Measurements from ENCODE around the gene PKD1. TPM values are rescaled to one million over a fixed set of nuclear protein-coding genes. Genes with fewer than 3 reads are reported as not detected.
A peak's percentile ranks its signal among the peaks of the same experiment; 100 is the strongest.

PKD1 gene
- polyA plus RNA-seq, 6 donors from 2014 or later: 2.8 to 10.4 (median 4.0) TPM

DNA sequence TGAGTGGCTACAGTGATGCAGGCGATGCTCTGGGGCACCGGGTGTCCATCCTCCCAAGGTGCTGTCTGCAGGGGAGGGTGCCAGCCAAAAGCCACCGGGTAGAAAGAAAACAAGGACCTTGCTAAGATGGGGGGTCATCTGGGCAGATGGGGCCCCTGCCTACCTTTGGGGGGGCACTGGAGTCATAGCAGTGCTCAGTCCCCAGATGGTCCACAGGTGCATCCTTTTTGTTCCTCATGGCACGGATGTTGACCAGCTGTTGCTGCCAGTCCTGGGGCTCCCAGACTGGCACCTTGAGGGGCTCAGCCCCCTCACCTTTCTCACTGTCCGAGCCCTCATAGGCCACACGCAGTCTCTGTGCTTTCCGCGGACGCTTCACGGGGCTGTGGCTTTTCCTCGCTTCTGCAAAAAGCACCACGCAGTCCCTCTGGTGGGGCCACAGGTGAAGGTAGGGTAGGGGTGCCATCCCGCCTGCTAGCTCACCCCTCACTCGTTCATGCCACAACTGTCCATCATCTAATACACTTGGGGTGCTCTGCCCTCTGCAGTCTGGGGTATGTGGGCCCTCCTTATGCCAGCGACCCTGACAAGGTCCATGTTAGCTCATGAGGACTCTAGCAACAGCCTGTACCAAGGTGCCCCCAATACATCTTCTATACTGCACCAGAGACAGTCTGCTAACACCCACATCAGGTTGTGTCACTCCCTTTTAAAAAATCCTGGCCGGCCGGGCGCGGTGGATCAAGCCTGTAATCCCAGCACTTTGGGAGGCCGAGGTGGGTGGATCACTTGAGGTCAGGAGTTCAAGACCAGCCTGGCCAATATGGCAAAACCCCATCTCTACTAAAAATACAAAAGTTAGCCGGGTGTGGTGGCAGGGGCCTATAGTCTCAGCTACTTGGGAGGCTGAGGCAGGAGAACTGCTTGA is 89.5 kb downstream of the PKD1 start:
- Mint-ChIP-seq H3K4me3 (peak overlapping the region; percentile 78 to 97 (median 92)), H3K9me3 (no peaks in the 10 kb centered on the region), H3K27me3 (no peaks in the 10 kb centered on the region), H3K27ac (peak overlapping the region in 1 of 6 donors; percentile 55), H3K36me3 (no peaks in the 10 kb centered on the region), H3K4me1 (peaks cover 23 to 25% (median 24%) of the 10 kb centered on the region in 3 donors)
- no peak for DNase-seq
- ATAC-seq (ENCODE audit: low read depth in 2 of 2): no peak

GRCh38 chr16:2044541-2044940 is 91.2 kb downstream of the PKD1 start:
- H3K9me3 Mint-ChIP-seq: no peaks in the 10 kb centered on the region
- no peak for ATAC-seq (ENCODE audit: low read depth in 2 of 2)
- peak overlapping the region in 1 of 6 donors; percentile 47 for H3K27ac Mint-ChIP-seq
- no peak overlapping the region for H3K4me3 Mint-ChIP-seq
- H3K36me3 Mint-ChIP-seq: no peaks in the 10 kb centered on the region
- no peak for DNase-seq
- peaks cover 23 to 25% (median 24%) of the 10 kb centered on the region in 3 donors for H3K4me1 Mint-ChIP-seq
- H3K27me3 Mint-ChIP-seq: no peaks in the 10 kb centered on the region

DNA sequence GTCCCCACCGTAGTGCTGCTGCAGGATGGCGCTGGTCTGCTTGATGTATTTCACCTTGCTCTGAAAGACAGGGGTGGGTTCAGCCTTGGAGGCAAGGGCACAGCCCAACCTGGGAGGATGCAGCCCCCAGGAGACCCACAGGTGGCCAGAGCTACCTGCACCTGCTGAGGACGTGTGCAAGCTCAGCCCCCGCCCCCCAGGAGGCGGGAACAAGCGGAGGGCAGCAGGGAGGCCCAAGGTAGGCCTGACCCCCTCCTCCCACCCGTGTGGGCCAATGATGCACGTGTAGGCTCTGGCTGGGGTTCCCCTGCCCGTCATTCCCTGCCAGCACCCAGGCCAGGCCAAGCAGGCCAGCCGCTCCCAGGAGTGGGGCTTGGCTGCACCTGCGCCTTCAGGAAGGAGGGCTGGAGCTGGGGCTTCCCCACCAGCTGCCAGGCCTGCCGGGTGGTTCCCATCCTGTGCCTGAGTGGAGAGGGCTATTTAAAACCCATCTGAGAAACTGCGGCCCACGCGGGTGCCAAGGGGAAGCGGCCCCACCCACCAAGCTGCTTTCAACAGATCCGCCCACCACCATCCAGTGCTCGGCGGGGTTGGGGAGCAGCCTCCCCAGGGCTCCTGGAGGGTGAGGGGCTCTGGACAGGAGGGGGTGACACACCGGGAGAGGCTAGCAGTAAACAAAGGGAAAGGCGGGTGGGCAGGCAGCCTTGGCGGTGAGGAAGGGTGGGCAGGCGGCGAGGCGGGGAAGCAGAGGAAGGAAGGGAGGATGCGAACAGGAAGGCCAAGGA is 91.8 kb downstream of the PKD1 start:
- DNase-seq (no peak), ATAC-seq (ENCODE audit: low read depth in 2 of 2) (no peak)
- no peaks in the 10 kb centered on the region for H3K27me3 Mint-ChIP-seq
- no peak overlapping the region for H3K27ac Mint-ChIP-seq
- no peaks in the 10 kb centered on the region for H3K9me3 Mint-ChIP-seq
- no peak overlapping the region for H3K4me3 Mint-ChIP-seq
- H3K36me3 Mint-ChIP-seq: no peaks in the 10 kb centered on the region
- H3K4me1 Mint-ChIP-seq: peaks cover 19 to 22% (median 20%) of the 10 kb centered on the region in 3 donors

- H3K36me3 Mint-ChIP-seq: no peaks in the 10 kb centered on the region
- H3K27me3 Mint-ChIP-seq: no peaks in the 10 kb centered on the region
- ATAC-seq (ENCODE audit: low read depth in 2 of 2) (no peak), DNase-seq (no peak)
- H3K4me1 Mint-ChIP-seq: peaks cover 11 to 15% (median 13%) of the 10 kb centered on the region in 3 donors
- H3K4me3 Mint-ChIP-seq: no peak overlapping the region
- H3K9me3 Mint-ChIP-seq: no peaks in the 10 kb centered on the region
- no peak overlapping the region for H3K27ac Mint-ChIP-seq
Measured at GRCh38 chr16:2042986-2043666, 92.6 kb downstream of the PKD1 start.

GRCh38 chr16:2042171-2042985 is 93.3 kb downstream of the PKD1 start:
- no peaks in the 10 kb centered on the region for H3K9me3 Mint-ChIP-seq
- DNase-seq (no peak), ATAC-seq (ENCODE audit: low read depth in 2 of 2) (no peak)
- H3K4me1 Mint-ChIP-seq: peaks cover 10 to 15% (median 13%) of the 10 kb centered on the region in 3 donors
- no peak overlapping the region for H3K4me3 Mint-ChIP-seq
- no peak overlapping the region for H3K27ac Mint-ChIP-seq
- no peaks in the 10 kb centered on the region for H3K36me3 Mint-ChIP-seq
- no peaks in the 10 kb centered on the region for H3K27me3 Mint-ChIP-seq

- no peak for DNase-seq
- Mint-ChIP-seq H3K27me3 (no peaks in the 10 kb centered on the region), H3K36me3 (no peaks in the 10 kb centered on the region), H3K4me1 (peaks cover 0 to 6% (median 0%) of the 10 kb centered on the region in 3 donors), H3K27ac (no peak overlapping the region), H3K9me3 (no peaks in the 10 kb centered on the region), H3K4me3 (no peak overlapping the region)
- ATAC-seq (ENCODE audit: low read depth in 2 of 2): no peak
Measured at GRCh38 chr16:2040787-2041522, 94.7 kb downstream of the PKD1 start.

GRCh38 chr16:2040041-2040786 is 95.5 kb downstream of the PKD1 start:
- no peak for ATAC-seq (ENCODE audit: low read depth in 2 of 2)

DNA sequence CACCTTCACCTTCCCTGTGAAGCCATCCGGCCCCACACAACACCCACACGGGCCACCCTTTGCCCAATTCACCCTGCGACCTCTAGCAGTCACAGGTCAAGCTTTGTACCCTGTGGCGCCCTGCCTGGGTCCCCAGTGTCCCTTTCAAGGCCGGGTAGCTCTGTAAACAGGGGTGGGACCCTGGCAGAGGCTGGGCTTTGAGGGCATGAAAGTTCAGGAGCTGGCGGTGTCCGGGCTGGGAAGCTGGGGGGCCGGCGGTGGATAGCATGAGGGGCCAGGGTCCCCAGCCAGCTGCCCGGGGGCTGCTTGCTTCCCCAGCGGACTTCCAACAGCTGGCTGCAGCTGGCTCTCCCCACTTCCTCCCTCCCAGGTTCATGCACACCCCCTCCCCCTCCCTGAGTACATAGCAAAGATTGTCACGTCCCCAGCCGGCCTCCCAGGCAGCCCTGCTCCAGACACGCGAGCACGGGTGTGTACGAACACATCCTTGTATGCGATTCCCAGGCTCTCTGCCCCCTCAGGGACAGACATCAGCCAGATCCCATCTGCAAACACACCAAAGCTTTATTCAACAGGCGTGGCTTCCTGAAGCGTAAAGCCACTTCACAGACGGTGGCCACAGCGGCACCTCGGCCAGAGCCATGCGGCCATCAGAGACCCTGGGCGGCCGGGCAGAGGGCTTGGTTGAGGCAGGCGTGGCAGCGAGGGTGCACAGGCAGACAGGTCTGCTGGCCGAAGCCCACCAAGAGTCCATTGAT is 96.2 kb downstream of the PKD1 start:
- H3K4me1 Mint-ChIP-seq: peaks cover 0 to 6% (median 0%) of the 10 kb centered on the region in 3 donors
- ATAC-seq (ENCODE audit: low read depth in 2 of 2): no peak
- H3K27ac Mint-ChIP-seq: no peak overlapping the region

More at GRCh38 chr16:2040041-2040786, 95.5 kb downstream of the PKD1 start:
- H3K9me3 Mint-ChIP-seq: no peaks in the 10 kb centered on the region
- H3K4me1 Mint-ChIP-seq: peaks cover 0 to 6% (median 0%) of the 10 kb centered on the region in 3 donors
- no peaks in the 10 kb centered on the region for H3K27me3 Mint-ChIP-seq
- no peak for DNase-seq
- no peak overlapping the region for H3K27ac Mint-ChIP-seq
- H3K4me3 Mint-ChIP-seq: no peak overlapping the region
- H3K36me3 Mint-ChIP-seq: no peaks in the 10 kb centered on the region

More for the DNA sequence above, 96.2 kb downstream of the PKD1 start:
- Mint-ChIP-seq H3K4me3 (no peak overlapping the region), H3K27me3 (peaks cover 0 to 5% (median 0%) of the 10 kb centered on the region in 3 donors), H3K9me3 (no peaks in the 10 kb centered on the region), H3K36me3 (no peaks in the 10 kb centered on the region)
- DNase-seq: no peak

Other genes with a start within 250 kb of the PKD1 start
- not detected for gene HS3ST6, start 217.5 kb downstream of the PKD1 start, polyA plus RNA-seq (ENCODE audit: low read depth in 6 of 6)
- 10 to 100 TPM; 15.6 to 34.5 (median 18.8) TPM for gene MSRB1, start 192.7 kb downstream of the PKD1 start, polyA plus RNA-seq (ENCODE audit: low read depth in 6 of 6)
- not detected for gene RPL3L, start 181.2 kb downstream of the PKD1 start, polyA plus RNA-seq (ENCODE audit: low read depth in 6 of 6)
- gene NDUFB10, start 176.4 kb downstream of the PKD1 start, polyA plus RNA-seq (ENCODE audit: low read depth in 6 of 6): 100 to 1,000 TPM; 163 to 200 (median 194) TPM
- 1,000 to 10,000 TPM; 5,355 to 7,267 (median 6,090) TPM for gene RPS2, start 171.1 kb downstream of the PKD1 start, polyA plus RNA-seq (ENCODE audit: low read depth in 6 of 6)
- gene RNF151, start 169.0 kb downstream of the PKD1 start, polyA plus RNA-seq (ENCODE audit: low read depth in 6 of 6): not detected
- gene TBL3, start 163.8 kb downstream of the PKD1 start, polyA plus RNA-seq (ENCODE audit: low read depth in 6 of 6): 10 to 100 TPM; 10.9 to 54.8 (median 35.4) TPM
- not detected for gene NOXO1, start 154.4 kb downstream of the PKD1 start, polyA plus RNA-seq (ENCODE audit: low read depth in 6 of 6)
- gene GFER, start 151.7 kb downstream of the PKD1 start, polyA plus RNA-seq (ENCODE audit: low read depth in 6 of 6): 10 to 100 TPM; 31.9 to 58.2 (median 37.6) TPM
- gene SYNGR3, start 145.9 kb downstream of the PKD1 start, polyA plus RNA-seq (ENCODE audit: low read depth in 6 of 6): 1 to 10 TPM in 5 of 6 donors, not detected in 1; 1.5 to 4.1 (median 2.8) TPM
- gene ZNF598, start 126.1 kb downstream of the PKD1 start, polyA plus RNA-seq (ENCODE audit: low read depth in 6 of 6): 1 to 10 TPM; 2.7 to 8.4 (median 3.9) TPM
- not detected for gene NPW, start 116.1 kb downstream of the PKD1 start, polyA plus RNA-seq (ENCODE audit: low read depth in 6 of 6)
- not detected for gene NHERF2, start 109.0 kb downstream of the PKD1 start, polyA plus RNA-seq (ENCODE audit: low read depth in 6 of 6)
- 10 to 100 TPM; 21.4 to 38.3 (median 26.0) TPM for gene NTHL1, start 88.1 kb downstream of the PKD1 start, polyA plus RNA-seq (ENCODE audit: low read depth in 6 of 6)
- 10 to 100 TPM; 16.6 to 45.0 (median 24.9) TPM for gene TSC2, start 87.9 kb downstream of the PKD1 start, polyA plus RNA-seq (ENCODE audit: low read depth in 6 of 6)
- 1 to 10 TPM in 4 of 6 donors, under 1 TPM in 1, not detected in 1; 0.66 to 2.7 (median 1.4) TPM for gene RAB26, start 12.7 kb upstream of the PKD1 start, polyA plus RNA-seq (ENCODE audit: low read depth in 6 of 6)
- gene TRAF7, start 19.9 kb upstream of the PKD1 start, polyA plus RNA-seq (ENCODE audit: low read depth in 6 of 6): 1 to 10 TPM; 4.2 to 9.4 (median 5.6) TPM
- gene CASKIN1, start 60.7 kb upstream of the PKD1 start, polyA plus RNA-seq (ENCODE audit: low read depth in 6 of 6): not detected
- gene MLST8, start 69.6 kb upstream of the PKD1 start, polyA plus RNA-seq (ENCODE audit: low read depth in 6 of 6): 10 to 100 TPM; 28.1 to 43.1 (median 33.4) TPM
- gene BRICD5, start 75.0 kb upstream of the PKD1 start, polyA plus RNA-seq (ENCODE audit: low read depth in 6 of 6): under 1 TPM in 2 of 6 donors, not detected in 4; 0.48 to 0.49 TPM
- 10 to 100 TPM in 2 of 6 donors, 1 to 10 TPM in 4; 5.7 to 11.0 (median 9.5) TPM for gene PGP, start 78.9 kb upstream of the PKD1 start, polyA plus RNA-seq (ENCODE audit: low read depth in 6 of 6)
- gene E4F1, start 87.7 kb upstream of the PKD1 start, polyA plus RNA-seq (ENCODE audit: low read depth in 6 of 6): 10 to 100 TPM in 2 of 6 donors, 1 to 10 TPM in 4; 6.4 to 16.1 (median 8.9) TPM
- gene DNASE1L2, start 100.5 kb upstream of the PKD1 start, polyA plus RNA-seq (ENCODE audit: low read depth in 6 of 6): under 1 TPM in 1 of 6 donors, not detected in 5; 0.30 TPM
- gene ECI1, start 115.7 kb upstream of the PKD1 start, polyA plus RNA-seq (ENCODE audit: low read depth in 6 of 6): 10 to 100 TPM; 41.7 to 55.1 (median 48.6) TPM
- 100 to 1,000 TPM; 238 to 325 (median 252) TPM for gene RNPS1, start 132.2 kb upstream of the PKD1 start, polyA plus RNA-seq (ENCODE audit: low read depth in 6 of 6)
- gene ABCA3, start 204.8 kb upstream of the PKD1 start, polyA plus RNA-seq (ENCODE audit: low read depth in 6 of 6): 1 to 10 TPM in 2 of 6 donors, under 1 TPM in 3, not detected in 1; 0.54 to 1.8 (median 0.98) TPM